GM21619 (cell line): ENCODE results near the gene RAP1GDS1.
"Not testable (repeated sequence)": the region's sequence is repeated elsewhere in the genome, so short reads cannot be mapped to it uniquely, and the experiment has no call there.

ENCODE experiments used
- ATAC-seq: cut with Tn5 transposase; IDR thresholded peaks from one replicate; pipeline ENCODE4 v1.9.1; 2021; ENCODE audit not compliant: unreplicated experiment

Gene RAP1GDS1

DNA sequence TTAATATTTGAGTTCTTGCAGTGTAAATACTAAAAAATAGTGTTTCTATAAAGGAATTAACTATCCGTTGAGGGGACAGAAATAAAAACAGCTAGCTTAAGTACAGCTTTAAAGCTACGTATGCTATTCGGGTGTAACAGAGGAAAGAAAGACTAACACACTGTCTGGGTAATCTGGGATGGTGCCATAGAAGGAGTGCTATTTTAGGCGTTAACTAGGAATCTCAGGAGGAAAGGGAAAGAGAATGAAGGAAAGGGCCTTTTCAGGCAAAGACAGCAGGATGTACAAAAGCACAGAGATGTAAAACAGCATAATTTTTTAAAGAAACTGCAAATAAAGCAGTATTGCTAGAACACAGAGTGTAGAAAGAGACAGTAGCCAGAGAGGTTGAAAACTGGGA is 161.8 kb downstream of the RAP1GDS1 start:
- no peak for ATAC-seq

DNA sequence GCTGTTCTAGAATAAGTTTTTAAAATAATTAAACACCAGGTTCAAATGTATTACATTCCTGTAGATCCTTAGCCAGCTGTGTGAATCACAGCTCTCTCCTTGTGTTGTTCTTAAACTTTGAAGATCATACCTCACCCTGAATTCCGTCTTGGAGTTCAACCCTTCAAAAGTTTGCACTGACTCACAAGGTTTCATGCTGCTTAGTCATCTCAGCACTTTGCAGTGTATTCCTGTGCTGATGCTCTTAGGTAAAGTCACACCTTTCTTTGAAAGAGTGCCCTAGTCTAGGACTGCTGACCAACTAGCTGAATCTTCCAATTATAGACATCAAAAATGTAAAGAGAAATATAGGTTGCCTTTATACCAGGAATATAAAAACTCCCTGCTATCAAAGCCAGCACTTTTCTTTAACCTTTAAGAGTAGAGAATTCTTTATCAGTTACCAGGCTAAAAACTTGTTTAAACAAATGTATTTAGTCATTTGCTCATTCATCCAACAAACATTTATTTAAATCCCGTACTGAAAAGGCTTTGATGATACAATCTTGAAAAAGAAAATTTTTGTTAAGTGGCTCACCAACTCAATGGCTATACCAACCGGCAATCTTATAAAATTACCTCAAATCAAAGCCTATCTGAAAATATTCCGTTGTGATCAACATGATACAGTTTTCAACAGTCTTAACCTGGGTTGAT is 169.7 kb downstream of the RAP1GDS1 start:
- ATAC-seq = no peak

DNA sequence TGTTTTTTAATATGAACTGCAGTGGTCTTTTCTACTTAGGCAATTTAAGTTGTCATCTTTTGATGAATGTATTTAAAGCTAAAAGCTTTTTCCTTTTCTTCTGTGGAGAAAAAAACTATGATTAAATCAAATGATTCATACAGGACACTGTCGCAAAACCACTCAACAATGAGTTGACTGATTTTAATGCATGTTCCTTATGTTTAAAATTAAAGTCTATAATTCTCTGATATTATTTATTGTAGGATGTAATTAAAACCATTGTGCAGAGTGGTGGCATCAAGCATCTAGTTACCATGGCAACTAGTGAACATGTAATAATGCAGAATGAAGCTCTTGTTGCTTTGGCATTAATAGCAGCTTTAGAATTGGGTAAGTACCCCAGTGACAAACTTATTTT is 172.5 kb downstream of the RAP1GDS1 start:
- ATAC-seq = no peak

DNA sequence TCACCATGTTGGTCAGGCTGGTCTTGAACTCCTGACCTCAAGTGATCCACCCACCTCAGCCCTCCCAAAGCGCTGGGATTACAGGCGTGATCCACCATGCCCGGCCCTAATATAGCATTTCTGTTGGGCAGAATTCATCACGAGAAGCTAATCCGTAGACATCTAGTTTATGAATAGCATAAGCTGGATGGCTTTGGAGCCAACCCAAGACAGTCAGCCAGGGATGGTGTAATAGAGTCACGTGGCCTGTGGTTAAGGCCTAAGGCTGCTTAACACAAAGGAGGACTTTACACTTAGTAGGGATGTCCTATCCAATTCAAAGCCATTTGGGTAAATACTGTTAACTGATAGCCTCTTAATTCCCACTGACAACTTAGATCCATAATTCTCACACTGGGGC is 173.6 kb downstream of the RAP1GDS1 start:
- ATAC-seq = no peak

DNA sequence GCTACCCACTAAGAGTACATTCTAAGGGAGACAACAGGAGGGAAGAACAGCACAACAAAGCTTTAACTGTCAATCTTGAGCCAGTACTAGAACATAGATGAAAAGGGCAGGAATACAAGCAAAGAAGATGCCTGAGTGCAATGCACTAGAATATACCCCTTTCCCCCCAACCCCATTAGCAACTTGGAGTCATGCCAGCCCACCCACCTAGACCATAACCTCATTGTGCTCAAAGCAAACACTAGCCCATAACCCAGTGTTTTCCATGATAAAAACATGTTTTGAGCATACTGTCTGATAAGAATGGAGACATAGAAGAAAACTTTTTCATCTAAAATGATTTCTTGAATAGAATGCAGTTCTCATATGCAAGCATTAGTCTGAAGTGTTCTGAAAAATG is 183.2 kb downstream of the RAP1GDS1 start:
- ATAC-seq = no peak

DNA sequence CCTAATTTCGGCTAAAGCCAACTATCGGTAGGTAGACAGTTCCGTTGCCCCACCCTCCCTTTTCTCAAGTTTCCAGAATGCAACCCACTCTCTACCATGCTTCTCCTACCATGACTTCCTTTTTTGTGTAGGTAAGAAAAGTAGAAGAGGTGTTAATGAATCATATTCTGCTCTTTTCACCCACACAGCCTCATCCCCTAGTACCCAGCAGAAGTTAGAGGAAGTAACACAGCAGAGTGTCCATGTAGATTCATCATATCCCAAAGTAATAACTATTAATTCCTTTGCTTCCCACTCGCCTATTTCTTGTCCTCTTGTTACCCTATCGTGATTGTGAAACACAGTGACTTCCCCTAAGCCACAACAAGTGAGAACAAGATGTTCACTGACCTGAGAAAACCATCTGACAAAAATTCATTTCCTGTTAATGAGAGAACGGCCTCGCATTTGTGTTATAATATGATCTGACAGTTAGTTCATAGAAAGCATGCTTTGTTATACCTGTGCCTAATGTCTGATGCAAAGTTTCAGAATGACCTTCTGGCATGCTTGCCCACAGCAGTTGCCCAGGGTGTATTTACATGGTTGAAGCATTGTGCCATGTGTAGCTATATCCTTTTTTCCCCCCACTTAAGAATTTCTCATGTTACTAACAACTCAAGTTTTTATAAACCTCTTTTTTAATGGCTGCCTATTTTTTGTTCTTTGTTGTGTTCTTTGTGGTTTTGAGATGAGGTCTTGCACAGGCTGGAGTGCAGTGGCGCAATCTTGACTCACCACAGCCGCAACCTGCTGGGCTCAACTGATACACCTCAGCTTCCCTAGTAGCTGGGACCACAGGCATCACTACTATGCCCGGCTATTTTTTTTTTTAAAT is 185.6 kb downstream of the RAP1GDS1 start:
- ATAC-seq = peak; percentile 76

DNA sequence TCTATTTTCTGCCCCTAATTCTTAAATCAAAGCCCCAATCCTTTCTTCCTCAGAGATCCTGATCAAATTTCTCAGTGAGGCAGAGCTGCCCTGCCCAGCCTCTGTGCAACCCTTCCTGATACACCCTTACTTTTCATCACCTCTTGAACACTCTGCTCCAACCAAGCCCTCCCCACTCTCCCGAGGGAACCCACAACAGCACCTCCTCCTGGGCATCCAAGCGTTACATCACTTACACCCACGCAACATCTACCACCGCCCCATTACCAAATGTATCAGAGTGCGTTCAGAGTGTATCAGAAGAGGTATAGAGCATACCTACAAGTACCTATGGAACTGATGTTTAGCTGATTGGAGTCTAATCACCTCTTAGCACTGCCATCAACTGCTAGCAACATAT is 186.5 kb downstream of the RAP1GDS1 start:
- no peak for ATAC-seq

DNA sequence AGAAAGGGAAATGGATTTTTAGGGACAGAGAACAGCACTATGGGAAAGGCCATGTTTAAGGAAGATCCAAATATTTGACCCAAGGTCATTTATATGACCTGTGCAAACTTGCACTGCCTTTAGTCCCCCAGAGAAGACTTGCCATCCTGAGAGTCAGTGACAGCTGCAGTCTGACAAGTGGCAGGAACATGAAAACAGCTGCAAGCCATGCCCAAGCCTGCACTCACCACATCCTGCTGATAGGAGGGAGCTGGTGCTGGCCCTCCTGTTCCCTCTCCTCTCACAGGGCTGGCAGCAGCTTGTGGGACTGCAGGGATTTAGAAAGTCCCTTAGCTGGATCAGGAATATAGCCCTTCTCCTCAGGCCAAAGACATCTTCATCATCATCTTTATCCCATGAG is 187.7 kb downstream of the RAP1GDS1 start:
- ATAC-seq = peak; percentile 35

DNA sequence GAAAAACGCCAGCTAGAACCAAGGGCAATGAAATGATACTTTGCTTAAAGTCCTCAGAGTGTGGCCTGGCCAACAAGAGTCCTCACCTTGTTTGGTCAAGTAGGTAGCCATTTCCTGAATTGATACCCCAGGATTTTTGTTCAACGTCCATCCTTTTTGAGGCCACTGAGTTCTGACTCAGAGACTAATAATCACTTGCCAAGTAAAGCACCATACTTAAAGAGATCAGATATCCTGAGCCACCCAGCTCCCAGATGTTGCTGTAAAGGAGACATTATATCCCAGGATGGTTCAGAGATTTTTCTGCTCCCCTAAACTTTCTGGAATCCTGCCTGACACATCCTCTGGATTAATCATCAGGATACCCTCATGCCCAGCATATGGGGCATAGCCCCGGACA is 190.9 kb downstream of the RAP1GDS1 start:
- no peak for ATAC-seq

DNA sequence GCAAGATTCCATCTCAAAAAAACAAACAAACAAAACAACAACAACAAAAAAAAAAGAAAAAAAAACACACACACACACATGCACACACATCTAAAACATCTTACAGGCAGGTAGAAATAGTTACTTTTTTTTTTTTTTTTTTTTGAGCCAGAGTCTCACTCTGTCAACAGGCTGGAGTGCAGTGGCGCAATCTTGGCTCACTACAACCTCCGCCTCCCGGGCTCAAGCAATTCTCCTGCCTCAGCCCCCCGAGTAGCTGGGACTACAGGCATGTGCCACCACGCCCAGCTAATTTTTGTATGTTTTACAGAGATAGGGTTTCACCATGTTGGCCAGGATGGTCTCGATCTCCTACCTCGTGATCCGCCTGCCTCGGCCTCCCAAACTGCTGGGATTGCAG is 196.2 kb downstream of the RAP1GDS1 start:
- not testable (repeated sequence) for ATAC-seq

DNA sequence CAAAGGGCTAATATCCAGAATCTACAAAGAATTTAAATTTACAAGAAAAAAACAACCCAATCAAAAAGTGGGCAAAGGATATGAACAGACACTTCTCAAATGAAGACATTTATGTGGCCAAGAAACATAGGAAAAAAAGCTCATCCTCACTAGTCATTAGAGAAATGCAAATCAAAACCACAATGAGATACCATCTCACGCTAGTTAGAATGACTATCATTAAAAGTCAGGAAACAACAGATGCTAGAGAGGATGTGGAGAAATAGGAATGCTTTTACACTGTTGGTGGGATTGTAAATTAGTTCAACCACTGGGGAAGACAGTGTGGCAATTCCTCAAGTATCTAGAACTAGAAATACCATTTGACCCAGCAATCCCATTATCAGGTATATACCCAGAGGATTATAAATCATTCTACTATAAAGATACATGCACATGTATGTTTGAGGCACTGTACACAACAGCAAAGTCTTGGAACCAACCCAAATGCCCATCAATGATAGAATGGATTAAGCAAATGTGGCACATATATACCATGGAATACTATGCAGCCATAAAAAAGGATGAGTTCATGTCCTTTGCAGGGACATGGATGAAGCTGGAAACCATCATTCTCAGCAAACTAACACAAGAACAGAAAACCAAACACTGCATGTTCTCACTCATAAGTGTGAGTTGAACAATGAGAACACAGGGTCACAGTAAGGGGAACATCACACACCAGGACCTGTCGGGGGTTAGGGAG is 200.1 kb downstream of the RAP1GDS1 start:
- not testable (repeated sequence) for ATAC-seq

DNA sequence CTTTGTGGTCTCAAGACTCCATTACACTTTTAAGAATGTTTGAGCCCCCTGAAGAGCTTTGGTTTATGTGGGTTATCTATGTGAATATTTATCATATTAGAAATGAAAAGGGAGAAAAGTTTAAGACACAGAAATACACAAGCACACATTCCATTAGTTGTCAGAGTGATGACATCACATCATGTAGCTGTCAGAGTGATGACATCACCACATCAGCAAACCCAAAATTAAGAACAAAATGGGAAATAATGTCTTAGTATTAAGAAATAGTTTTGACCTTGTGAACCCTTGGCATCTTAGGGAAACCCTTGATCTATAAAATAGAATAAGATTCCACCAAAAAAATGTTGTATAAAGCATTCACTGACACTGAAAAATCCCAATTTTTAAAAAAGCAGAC is 201.3 kb downstream of the RAP1GDS1 start:
- ATAC-seq = no peak

DNA sequence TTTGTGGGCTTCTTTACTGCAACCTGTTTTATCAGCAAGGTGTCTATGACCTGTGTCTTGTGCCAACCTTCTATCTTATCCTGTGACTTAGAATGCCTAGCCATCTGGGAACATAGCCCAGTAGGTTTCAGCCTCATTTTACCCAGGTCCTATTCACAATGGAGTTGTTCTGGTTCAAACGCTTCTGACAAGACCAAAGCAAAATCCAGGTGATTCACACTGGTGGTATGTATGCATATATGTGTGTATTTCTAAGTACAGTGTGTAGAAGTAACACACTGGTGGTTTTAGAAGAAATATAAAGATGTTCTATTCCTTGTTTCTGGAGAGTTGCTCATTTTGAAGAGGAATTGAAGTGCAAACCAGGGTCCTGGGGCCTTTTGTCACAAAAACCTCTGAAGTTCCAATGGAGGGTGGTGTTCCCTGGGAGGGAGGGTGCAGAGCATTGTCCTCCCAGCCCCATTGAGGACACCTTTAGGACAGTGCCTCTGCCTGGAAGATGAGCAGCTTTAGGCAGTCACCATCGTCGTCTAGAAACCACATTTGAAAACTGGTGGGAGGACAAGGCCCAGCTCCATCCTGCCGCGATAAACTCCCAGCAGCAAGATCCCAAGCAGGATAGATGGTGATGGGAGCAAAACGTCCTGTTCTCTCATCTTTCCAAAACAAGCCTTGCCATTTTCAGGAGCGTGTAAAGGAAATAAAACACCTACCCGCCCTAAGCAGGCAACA is 205.8 kb downstream of the RAP1GDS1 start:
- ATAC-seq = no peak

DNA sequence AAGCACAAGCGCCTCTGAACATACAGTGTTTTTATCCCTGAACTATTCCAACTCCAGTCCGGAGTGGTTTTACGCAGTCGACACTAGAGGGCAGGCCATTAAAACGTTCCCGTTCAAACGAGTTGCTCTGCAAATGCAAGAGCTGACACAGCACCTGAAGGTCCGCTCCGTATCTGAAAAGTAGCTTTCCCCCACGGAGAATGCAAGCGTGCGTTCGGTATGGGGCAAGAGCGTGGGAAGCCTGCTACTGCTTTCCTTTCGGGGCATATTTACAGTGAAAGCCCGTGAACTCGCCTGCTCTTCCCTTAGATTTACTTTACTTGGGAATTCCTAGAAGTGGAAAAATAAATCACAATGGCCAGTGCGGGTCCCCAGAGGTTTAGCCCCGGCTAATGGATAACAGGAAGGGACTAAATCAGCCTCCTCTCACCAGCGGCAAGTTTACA is 206.5 kb downstream of the RAP1GDS1 start:
- ATAC-seq = peak; percentile 98

DNA sequence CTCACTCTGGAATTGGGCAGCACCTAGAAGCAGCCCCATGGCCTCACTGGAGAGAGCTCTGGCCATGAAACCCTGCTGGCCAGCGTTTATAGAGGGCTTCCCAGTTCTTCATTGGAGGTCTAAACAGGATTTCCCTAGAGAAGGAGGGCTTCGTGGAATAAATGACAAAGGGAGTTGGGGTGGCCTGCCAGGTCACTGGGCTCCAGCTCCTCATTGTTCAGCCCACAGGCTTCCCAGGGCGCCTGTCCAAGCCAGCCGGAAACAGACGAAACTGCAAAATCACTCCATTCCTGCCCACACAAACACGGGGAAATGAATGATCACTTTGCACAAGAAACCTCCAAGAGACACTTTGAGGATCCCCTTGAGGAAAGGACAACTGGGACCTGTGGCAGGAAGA is 207.5 kb downstream of the RAP1GDS1 start:
- ATAC-seq = no peak

DNA sequence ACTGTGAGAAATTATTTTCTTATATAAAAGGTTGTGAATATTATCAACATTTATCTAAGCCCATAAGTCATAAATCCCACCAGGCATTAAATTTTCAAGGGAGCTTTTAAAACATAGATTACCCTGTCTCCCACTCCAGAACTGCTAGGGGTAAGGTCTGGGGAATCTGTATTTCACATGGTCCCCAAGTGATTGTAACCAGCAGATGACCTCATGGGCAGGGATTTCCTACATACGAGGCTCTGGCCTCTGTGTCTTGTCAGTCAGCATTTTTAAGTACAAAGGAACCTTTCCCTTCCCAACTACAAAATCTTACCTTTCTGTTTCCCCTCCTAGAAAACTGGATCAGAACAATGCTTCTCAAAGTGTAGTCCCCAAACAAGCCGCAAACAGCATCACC is 208.6 kb downstream of the RAP1GDS1 start:
- ATAC-seq = no peak

DNA sequence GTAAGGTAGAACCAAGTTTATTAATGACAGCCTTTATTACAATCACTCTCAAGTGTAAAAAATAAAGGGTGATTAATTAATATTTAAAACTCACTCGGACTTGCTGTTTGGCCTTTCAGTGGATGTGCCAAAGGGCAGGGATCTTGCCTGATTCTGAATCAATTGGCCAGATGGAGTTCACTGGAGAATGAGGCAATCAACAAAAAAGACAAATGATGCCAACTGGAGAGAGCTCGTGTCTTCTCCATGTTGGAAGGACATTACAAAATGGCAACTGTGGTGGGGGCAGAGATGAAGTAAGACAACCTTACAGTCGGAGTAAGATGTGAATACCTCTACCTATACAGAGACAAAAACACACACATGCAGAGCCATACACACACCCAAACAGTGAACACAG is 209.2 kb downstream of the RAP1GDS1 start:
- no peak for ATAC-seq

DNA sequence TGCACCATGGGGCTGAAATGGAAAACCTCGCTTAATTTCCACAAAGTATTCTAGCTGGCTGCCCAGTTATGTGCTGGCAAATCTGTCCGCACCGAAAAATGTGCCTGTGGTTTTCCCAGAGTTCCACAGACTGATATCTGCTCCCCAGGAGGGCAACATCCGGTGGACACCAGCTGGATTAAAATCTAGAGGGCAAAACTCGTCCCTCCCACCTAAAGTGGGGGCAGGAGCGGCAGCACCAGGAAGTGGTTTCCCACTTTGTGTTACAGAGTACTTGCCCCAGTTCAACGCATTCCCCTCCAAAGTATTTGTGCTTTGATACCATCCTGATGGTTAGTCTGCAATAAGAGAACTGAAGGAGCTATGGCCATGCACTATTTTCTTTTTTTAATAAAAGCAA is 209.6 kb downstream of the RAP1GDS1 start:
- no peak for ATAC-seq

DNA sequence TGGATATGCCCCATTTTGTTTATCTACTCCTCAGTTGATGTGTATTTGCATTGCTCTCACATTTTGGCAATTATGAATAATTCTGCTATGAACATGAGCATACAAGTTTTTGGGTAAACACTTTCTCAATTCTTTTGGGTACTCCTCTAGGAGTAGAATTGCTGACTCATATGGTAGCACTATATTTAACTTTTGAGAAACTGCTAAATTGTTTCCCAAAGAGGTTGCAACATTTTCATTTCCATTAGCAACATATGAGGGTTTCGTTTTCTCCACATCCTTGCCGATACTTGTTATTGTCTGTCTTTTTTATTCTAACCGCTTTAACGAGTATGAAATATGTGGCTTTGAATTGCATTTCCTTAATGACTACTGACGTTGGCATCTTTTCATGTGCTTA is 211.9 kb downstream of the RAP1GDS1 start:
- no peak for ATAC-seq

DNA sequence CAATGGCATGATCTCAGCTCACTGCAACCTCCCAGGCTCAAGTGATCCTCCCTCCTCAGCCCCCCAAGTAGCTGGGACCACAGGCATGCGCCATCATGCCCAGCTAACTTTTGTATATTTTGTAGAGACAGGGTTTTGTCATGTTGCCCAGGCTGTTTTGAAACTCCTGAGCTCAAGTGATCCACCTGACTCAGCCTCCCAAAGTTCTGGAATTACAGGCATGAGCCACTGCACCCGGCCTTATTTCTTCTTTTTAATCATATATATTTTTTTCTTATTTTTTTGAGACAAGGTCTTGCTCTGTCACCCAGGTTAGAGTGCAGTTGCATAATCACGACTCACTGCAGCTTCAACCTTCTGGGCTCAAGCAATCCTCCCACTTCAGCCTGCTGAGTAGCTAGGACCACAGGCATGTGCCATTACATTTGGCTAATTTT is 213.2 kb downstream of the RAP1GDS1 start:
- ATAC-seq = no peak

DNA sequence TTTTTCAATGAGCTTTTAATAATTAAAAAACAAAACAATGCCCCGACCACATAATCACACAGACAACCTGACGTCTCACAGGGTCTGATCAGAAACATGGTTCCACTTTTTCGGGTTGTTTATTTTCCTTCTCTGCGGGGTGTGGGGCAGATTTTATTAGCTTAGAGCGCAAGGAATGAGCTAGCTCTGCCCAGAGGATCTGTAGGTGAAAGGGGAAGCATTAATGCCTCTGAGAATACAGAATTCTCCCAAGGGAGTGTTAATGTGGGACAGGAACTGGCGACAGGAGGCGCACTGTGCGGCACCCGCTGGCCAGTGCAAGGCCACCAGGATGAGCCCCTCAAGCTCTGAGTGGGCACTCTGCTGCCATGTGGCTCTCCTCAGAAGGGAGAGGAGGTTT is 215.7 kb downstream of the RAP1GDS1 start:
- ATAC-seq = no peak
